HG03108 (cell line): ENCODE data around the gene FOXP4.
"Not testable (repeated sequence)": the region's sequence is repeated elsewhere in the genome, so short reads cannot be mapped to it uniquely, and the experiment has no call there.

Source experiments
- ATAC-seq: cut with Tn5 transposase; IDR thresholded peaks from one replicate; pipeline ENCODE4 v1.9.1; 2021; ENCODE audit warnings: moderate library complexity; ENCODE audit not compliant: unreplicated experiment

Gene FOXP4

GRCh38 chr6:41596807-41597206, 50.6 kb downstream of the FOXP4 start:
- ATAC-seq: no peak

DNA sequence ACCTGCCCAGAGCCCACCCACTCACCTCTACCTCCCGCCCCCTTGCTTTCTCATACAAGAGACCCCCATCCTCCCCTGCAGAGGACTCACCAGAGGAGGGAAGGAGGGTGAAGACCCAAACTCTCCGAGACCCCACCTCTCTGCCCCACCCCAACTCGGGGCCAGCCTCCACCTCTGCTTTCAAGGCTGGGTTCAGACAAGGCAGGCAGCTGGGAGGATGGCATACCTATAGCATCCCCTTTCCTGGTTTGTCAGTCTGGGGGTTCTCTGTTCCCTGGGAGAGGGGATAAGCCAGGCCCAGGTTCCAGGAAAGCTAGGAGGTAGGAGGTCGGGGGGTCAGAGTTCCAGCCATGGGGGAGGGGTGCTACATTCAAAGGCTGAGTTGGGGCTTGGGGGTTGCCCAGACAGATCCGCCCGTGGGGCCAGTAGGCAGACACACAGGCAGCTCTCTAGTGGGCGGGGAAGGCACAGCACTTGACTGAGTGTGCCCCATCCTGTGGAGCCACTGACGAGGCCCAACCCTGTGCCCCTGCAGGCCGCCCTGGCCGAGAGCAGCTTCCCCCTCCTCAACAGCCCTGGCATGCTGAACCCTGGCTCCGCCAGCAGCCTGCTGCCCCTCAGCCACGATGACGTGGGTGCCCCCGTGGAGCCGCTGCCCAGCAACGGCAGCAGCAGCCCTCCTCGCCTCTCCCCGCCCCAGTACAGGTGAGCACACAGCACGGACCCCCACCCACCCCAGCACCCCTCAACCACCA, 51.2 kb downstream of the FOXP4 start:
- ATAC-seq: no peak

DNA sequence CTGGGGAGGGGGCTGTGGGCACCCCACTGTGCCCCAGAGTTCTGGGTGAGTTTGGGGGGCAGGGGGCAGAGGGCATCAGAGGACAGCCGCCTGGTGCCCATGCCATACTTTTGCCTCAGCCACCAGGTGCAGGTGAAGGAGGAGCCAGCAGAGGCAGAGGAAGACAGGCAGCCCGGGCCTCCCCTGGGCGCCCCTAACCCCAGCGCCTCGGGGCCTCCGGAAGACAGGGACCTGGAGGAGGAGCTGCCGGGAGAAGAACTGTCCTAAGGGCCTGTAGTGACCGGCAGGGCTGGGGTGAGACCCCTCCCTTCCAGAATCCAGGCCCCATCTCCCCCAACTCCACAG, 52.5 kb downstream of the FOXP4 start:
- ATAC-seq: no peak

DNA sequence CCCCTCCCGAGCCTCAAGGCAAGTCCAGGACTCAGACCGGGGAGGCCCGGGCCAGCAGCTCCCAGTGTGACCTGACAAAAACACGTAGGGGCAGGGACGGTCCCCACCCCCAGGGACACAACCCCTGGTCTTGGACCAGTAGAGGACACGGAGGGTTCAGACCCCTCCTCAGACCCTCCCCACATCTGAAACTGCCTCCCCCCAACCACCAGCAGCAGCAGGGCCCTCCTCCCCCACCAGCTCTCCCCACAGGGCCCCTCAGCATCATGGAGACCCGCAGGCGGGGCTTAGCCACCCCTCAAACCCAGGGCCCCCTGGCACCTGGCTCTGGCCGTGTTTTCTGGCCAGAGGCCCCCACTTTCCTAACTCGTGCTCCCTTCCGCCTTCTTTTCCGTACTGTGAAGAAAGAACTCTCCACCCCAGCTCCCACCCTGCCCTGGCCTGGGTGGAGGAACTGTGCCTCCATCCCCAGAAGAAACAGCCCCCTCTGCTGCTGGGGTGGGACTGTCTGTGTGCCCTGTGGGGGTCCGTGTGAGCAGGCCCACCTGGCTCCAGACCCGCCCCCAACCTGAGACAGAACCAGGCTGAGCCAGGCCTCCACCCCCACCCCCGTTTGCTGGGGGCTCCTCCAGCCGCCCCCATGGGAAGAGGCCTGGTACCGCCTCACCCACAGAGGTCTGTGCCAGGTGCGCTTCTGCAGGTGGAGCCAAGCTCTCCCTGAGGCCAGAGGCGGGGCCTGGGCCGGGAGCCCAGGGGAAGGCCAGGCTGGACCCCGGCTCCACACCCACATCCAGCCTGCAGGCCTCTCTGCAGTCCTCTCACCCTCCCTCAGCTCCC, 53.1 kb downstream of the FOXP4 start:
- ATAC-seq: no peak

DNA sequence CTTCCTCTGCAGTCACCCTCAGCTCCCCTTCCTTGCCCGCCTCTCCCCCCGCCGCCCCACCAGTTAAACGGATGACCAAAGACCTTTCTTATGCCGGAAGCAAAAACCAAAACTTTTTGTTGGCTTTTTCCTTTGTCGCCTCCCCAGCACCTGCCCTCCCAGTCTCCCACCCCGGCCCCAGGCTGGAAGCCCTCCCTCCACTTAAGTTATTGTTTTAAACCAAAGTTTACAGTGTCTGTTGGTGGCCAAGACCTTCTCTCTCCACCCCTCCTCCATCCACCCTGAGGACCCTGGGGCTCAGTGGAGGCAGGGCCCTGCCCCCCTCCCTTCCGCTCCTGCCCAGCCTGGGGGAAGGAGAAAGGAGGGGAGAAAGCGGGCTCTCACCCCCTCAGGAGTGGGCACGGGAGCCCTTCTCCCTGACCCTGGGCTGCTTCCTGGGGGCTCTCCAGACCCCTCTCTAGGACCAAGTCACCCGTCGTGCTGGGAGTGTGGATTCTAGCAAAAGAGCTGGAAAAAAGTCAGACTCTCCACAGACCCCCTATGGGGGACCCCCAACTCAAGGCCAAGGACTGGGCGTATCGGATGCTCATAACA, 53.8 kb downstream of the FOXP4 start:
- no peak for ATAC-seq

DNA sequence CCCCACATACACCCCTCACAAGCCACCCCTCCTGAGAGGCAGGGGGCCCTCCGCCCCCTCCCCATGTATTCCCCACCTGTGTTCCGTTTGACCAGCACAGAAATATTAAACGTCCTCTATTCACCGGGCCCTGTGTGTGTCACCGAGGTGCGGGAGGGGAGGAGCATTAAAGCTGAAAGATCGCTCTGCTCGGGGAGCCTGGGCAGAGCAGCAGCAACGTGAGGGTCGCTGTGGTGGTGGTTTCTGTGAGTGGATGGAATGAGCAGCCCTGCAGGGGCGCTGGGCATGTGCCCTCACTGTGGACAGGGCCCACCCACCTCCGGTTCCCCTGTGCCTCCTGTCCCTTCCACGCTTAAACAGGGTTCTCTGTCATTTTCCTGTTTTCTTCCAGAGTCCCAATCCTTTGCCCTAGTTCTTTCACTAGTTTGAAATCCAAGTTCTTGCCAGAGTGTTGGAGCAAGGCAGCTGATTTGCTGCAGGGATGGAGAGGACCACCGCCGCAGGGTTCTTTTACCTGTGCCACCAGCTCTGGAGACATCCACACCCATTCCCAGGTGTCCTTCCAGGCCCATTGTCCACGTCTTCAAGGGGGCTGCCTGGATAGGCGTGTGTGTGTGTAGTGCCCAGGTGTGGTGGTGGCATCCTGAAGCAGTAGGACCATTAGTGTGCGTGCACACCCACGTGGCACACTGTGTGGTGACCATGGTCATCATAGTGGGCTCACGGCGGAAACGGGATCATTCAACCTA, 54.5 kb downstream of the FOXP4 start:
- no peak for ATAC-seq

GRCh38 chr6:41601248-41601549, 55.0 kb downstream of the FOXP4 start:
- ATAC-seq: no peak

GRCh38 chr6:41602422-41602743, 56.2 kb downstream of the FOXP4 start:
- no peak for ATAC-seq

- ATAC-seq: no peak
Observed at GRCh38 chr6:41602864-41603608, 56.9 kb downstream of the FOXP4 start.

GRCh38 chr6:41604006-41604405, 57.8 kb downstream of the FOXP4 start:
- no peak for ATAC-seq

- ATAC-seq: no peak
Observed at GRCh38 chr6:41605649-41606048, 59.5 kb downstream of the FOXP4 start.

DNA sequence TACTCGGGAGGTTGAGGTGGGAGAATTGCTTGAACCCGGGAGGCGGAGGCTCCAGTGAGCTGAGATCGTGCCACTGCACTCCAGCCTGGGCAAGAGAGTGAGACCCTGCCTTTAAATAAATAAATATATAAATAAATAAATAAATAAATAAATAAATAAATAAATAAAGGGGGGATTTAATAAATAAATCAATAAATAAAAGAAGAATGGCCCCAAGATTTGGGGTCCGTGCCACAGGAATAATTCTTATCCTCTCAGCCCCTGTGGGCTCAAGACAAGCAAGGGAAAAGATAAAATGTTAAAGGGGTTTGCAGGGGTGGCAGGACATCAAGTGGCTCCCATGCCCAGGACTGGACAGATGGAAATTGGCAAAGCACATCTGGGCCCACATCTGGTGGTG, 60.9 kb downstream of the FOXP4 start:
- no peak for ATAC-seq

DNA sequence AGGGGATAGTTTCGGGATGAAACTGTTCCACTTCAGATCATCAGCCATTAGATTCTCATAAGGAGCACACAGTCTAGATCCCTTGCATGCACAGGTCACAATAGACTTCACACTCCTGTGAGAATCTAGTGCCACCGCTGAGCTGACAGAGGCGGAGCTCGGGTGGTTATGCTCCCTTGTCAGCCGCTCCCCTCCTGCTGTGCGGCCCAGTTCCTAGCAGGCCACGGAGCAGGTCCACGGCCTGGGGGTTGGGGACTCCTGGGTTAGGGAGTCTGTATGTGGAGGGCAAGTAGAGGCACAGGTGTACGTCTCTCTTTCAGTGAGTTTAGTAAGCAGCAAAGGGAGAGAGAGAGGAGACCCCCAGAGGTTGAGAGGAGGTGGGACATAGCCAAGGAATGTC, 61.6 kb downstream of the FOXP4 start:
- no peak for ATAC-seq

GRCh38 chr6:41608443-41609151, 62.4 kb downstream of the FOXP4 start:
- no peak for ATAC-seq

GRCh38 chr6:41614715-41615114, 68.5 kb downstream of the FOXP4 start:
- ATAC-seq: no peak

- ATAC-seq: no peak
Observed at GRCh38 chr6:41615311-41615710, 69.1 kb downstream of the FOXP4 start.

DNA sequence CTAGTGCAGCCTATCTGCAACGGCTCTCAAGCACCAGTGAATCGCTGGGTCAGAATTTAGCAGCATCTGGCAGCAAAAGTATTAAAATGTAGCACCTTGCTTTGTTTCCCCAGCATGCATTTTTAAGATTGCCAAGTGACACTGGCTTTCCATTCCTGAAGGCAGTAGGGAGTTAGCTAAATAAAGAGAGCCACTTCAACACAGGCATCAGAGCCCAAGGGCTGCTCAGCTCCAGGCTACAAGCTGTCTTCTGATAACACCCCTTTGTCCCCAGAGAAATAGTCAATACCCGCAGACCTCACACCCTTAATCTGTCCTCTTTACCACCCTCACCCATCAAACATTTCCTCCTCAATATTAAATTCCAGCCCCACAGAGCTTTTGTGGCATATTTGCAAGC, 72.4 kb downstream of the FOXP4 start:
- no peak for ATAC-seq

GRCh38 chr6:41619193-41619592, 73.0 kb downstream of the FOXP4 start:
- not testable (repeated sequence) for ATAC-seq

GRCh38 chr6:41621367-41621766, 75.2 kb downstream of the FOXP4 start:
- ATAC-seq: no peak

GRCh38 chr6:41621802-41622201, 75.6 kb downstream of the FOXP4 start:
- no peak for ATAC-seq
